Measurements from ENCODE around the gene GDAP1L1.
A peak's percentile ranks its signal among the peaks of the same experiment; 100 is the strongest.
"Not testable (repeated sequence)": the region's sequence is repeated elsewhere in the genome, so short reads cannot be mapped to it uniquely, and the experiment has no call there.

GDAP1L1 gene

DNA sequence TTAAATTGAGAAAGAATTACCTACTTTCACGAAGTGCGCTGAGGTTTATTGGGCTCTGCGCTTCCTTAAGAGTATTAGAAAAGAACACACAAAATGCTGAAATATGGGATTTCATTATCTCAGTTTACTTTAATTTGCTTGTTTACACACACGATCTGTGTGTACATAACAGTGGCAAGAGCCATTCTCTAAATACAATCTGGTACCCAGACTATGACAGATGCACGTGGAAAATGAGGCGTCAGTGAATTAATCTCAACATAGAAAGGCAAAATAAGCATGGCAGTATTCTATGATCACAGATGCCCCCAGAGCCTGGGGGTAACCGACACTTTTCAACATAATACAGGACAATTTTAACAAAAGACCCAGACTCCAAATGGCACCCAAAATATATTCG is 55.6 kb downstream of the GDAP1L1 start:
- no peak for DNase-seq (ENCODE audit: low read depth)

DNA sequence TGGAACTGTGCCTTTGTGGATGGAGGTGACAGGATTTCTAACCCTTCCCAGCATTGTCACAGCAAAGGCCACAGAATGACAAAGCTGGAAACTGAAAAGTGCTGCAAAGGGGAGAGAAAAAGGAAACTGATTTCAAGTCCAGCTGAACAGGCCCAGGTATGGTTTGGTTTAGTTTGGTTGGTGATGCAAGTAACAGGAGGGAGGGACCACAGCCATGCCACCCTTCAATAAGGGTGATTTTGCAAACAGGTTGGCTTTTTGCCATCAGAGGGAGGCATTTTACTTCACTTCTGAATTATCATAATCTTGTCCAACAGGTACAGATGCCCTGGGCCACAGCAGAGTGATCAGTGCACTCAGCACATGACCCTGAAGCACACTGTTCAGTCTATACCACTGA is 57.3 kb downstream of the GDAP1L1 start:
- no peak for DNase-seq (ENCODE audit: low read depth)

DNA sequence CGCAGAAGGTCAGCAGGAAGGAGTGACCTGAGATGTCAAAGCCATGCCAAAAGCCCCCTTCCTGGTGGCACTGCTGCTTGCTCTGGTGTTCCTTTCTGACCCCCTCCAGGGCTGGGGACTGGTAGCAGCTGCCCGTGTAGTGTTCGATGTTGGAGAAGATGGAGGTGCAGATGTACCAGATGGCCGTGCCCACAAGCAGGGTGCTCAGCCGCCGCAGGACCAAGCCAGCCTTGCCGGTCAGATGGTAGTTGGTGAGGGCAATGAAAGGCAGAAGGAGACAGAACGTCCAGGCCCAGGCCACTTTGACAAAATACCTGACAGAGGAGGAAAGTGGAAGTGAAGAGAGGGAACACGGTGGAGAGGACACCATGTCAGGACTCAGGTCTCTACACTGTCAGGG is 59.8 kb downstream of the GDAP1L1 start:
- DNase-seq (ENCODE audit: low read depth), result no peak

DNA sequence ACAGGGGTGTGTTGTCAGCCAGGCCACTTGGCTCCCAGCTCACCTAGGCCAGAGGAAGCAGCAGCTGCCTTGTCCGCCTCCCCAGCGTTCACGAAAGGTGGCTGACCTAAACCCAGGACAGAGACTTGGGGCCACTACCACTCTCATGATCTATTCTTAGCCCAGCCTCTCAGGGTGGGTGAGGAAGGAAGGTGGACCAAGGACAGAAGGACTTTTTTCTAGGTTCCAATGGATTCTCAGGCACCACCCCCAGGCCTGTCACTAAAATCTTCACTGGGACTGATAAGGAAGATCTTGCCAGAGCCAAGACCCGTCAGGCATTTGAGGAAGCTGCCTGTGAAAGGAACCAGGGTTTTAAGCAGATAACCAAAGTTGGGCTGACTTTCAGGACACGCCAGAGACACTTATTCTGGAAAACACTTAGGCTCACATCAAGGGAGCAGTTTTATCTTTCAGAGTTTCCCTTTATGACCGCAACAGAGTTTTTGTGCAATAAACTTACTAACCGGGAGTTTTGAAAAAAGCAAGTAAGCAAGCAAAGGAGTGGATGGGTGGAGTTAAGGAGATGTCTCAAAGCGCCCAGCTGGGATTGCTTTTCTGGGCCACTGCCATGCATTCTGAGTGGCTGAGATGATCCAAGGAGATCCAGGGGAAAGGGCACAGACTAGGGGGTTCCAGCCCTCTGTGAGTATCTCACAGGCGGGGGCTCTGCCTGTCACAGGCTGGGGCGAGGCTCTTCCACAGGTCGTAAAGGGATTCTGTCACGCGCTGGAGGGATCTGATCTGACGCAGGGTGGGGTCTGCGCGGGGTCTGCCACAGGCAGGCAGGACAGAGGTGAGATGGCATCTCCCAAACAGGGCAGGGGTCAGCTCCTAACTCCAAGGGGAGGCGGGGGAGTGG is 62.9 kb downstream of the GDAP1L1 start:
- peak; percentile 54 for DNase-seq (ENCODE audit: low read depth)

- peak; percentile 99 for DNase-seq (ENCODE audit: low read depth)
Measured at GRCh38 chr20:44310664-44311639, 63.8 kb downstream of the GDAP1L1 start, which contains the start of gene FITM2. FITM2 (minus strand) TSS chr20:44311202; CDS start chr20:44311148, 54 bp downstream.

- no peak for DNase-seq (ENCODE audit: low read depth)
Measured at GRCh38 chr20:44314870-44315269, 67.8 kb downstream of the GDAP1L1 start.

DNA sequence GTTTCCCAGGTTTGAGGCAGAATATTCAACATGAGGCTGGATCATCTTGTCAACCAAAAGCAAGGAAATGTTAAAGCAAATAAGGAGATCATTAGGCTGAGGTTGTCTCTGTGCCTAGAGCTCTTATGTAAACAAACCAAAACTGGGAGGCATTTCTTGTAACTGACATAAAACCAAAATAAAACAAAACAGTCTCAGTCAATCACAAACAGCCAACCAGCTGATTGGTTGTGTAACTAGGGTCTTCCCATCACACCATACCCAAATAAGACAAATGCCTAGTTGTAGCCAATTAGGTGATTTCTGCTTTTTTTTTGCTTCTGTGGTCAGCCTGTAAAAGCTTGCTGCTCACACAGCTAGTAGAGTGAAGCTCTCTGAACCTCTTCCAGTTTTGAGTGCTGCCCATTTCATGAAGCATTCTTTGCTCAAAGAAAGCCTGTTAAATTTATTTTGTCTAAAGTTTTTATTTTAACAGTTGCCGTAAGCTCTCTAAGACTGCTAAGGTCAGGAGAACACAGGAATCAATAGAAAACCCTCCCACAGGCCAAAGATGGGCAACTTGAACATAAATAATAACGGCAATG is 72.8 kb downstream of the GDAP1L1 start:
- DNase-seq (ENCODE audit: low read depth), result no peak

- no peak for DNase-seq (ENCODE audit: low read depth)
Measured at GRCh38 chr20:44324343-44324742, 77.2 kb downstream of the GDAP1L1 start.

DNA sequence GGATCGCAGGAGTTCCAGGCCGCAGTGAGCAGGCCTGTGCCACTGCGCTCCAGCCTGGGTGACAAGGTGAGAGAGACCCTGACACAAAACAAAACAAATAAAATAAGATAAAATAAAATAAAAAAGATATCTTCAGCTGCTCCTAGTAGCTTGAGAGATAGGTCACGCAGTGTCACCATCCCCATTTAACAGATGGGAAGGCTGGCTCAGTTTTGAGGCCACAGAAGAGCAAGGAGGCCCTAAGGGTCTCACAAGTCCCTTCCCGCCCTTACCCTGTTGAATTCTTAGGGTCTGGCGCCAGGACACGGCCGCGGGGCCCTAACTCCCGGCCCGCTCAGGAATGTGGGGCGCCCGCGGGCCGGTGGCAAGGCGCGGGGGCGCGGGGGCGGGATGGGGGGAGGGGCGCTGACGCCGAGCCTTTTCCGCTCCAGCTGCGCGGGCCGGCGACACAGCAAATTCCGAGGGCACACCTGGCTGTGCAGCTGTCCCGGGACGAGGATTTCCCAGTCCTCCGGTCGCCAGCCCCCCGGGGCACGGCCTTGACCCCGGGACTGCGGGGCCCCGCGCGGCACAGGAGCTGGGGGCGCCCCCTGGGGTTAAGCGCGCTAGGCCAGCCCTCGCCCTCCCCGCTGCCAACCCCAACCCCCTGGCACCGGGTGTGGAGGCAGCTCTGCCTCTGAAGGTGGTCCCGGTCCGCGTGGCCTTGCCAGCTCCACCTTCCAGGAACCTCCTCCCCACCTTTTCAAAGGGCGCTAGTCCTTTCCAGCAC is 79.5 kb downstream of the GDAP1L1 start:
- no peak for DNase-seq (ENCODE audit: low read depth)

DNA sequence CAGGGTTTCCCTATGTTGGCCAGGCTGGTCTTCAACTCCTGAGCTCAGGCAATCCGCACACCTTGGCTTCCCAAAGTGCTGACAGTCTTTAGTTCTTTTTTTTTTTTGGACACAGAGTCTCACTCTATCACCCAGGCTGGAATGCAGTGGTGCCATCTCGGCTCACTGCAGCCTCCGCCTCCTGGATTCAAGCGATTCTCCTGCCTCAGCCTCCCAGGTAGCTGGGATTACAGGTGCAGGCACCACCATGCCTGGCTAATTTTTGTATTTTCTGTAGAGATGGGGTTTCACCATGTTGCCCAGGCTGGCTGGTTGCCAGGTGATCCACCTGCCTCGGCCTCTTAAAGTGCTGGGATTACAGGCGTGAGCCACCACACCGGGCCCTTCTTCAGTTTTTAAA is 80.6 kb downstream of the GDAP1L1 start:
- DNase-seq (ENCODE audit: low read depth), result not testable (repeated sequence)

GRCh38 chr20:44328428-44328827 is 81.3 kb downstream of the GDAP1L1 start:
- DNase-seq (ENCODE audit: low read depth), result no peak

Data from ELR (cell line).